A673 (cell line): ENCODE results near the gene SMOC2. TPM values are rescaled to one million over a fixed set of nuclear protein-coding genes. Genes with fewer than 3 reads are reported as not detected.

ENCODE experiments used
- BruUV-seq: library from RNA; stranded (reverse); fragments of 400-500 nt; replicated peaks from 2 replicates; lab custom pipeline; 2021; lab: Mats Ljungman, UMichigan
- CTCF ChIA-PET: fragments of 300-600 bp; sonication (Branson Sonifier 250); formaldehyde crosslinking; loops from one replicate; lab custom pipeline; 2022; ENCODE audit warnings: antibody characterized with exemption; lab: Charles Lee
- POLR2A ChIA-PET: fragments of 300-600 bp; sonication (Branson Sonifier 250); formaldehyde crosslinking; loops from one replicate; lab custom pipeline; 2022; ENCODE audit warnings: antibody characterized with exemption; ENCODE audit not compliant: low non-redundant PET; lab: Charles Lee
- DNase-seq: peaks from one replicate; pipeline ENCODE4 v3.0.0-alpha.2; 2015; ENCODE audit warnings: low spot score
- H3K27ac ChIP-seq: fragments of 200-600 bp; sonication (generic); 2 replicates; pipeline ENCODE4 v1.5.1; 2016; ENCODE audit warnings: mixed run types, low read depth, mild to moderate bottlenecking, mixed read lengths, antibody characterized with exemption, low read length; ENCODE audit not compliant: poor library complexity, severe bottlenecking
- H3K27me3 ChIP-seq: fragments of 200-600 bp; sonication (generic); replicated peaks from 2 replicates; pipeline ENCODE4 v1.6.1; 2017; ENCODE audit warnings: mixed run types, low read depth, mild to moderate bottlenecking, mixed read lengths, antibody characterized with exemption, low read length; ENCODE audit not compliant: insufficient read depth, poor library complexity
- H3K36me3 ChIP-seq: fragments of 200-600 bp; sonication (generic); 2 replicates; pipeline ENCODE4 v1.6.1; 2016; ENCODE audit warnings: mixed run types, mild to moderate bottlenecking, mixed read lengths, antibody characterized with exemption, low read length; ENCODE audit not compliant: insufficient read depth, poor library complexity, severe bottlenecking
- H3K4me1 ChIP-seq: fragments of 200-600 bp; sonication (generic); 2 replicates; pipeline ENCODE4 v1.6.1; 2017; ENCODE audit warnings: mixed run types, mild to moderate bottlenecking, mixed read lengths, antibody characterized with exemption, low read length; ENCODE audit not compliant: insufficient read depth, poor library complexity, severe bottlenecking
- H3K4me3 ChIP-seq: fragments of 200-600 bp; sonication (generic); 2 replicates; pipeline ENCODE4 v1.5.1; 2016; ENCODE audit warnings: low read depth, mixed run types, mild to moderate bottlenecking, mixed read lengths, low read length; ENCODE audit not compliant: poor library complexity, severe bottlenecking
- H3K9me3 ChIP-seq: fragments of 200-600 bp; sonication (generic); 2 replicates; pipeline ENCODE4 v1.6.1; 2016; ENCODE audit warnings: mixed run types, low read depth, mild to moderate bottlenecking, mixed read lengths, antibody characterized with exemption, low read length; ENCODE audit not compliant: poor library complexity, severe bottlenecking
- EZH2 ChIP-seq: fragments of 200-600 bp; sonication (generic); IDR thresholded peaks from 2 replicates; pipeline ENCODE4 v1.6.1; 2017; ENCODE audit warnings: borderline replicate concordance, low read depth, mild to moderate bottlenecking, mixed read lengths, antibody characterized with exemption, low read length; ENCODE audit not compliant: poor library complexity, severe bottlenecking
- intact Hi-C: fragments of 100-400 bp; cut with micrococcal nuclease; formaldehyde crosslinking; loops from one replicate; pipeline ENCODE4 v1.10.0; 2022; ENCODE audit not compliant: unreplicated experiment
- total RNA-seq: library from RNA; stranded (reverse); gene quantifications from 2 replicates; pipeline ENCODE4 v1.2.3, GENCODE V29; 2021
- TF ChIP-seq, protein P1 (sequence below): fragments of 300-800, 200-600 bp; sonication (generic); conservative IDR thresholded peaks from 2 replicates; pipeline ENCODE4 v1.5.1; 2017; ENCODE audit warnings: low read depth, mild to moderate bottlenecking, antibody characterized with exemption, low read length, moderate library complexity, mixed read lengths

SMOC2 gene
- total RNA-seq, 1 experiment from 2014 or later, result 1.8 TPM

DNA sequence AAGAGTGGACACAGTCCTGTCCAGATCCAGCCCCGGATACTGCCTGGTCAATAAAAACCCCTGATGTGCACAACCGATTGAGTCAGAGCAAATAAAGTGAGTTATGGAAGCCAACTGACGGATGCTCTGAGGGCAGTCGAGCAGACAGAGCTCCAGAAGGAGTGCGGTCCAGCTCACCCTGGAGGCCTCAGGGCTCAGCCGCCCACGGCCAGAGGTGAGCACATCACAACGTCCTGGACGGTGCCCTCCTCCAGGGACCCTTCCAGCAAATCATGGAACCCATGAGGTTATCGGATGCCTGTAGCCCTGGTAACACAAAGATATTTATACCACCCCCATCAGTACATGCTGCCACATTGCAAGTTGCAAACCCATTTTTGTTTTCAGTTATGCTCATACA is 44.0 kb upstream of the SMOC2 start:
- no peak for TF ChIP-seq EZH2
- TF ChIP-seq, protein P1, sequence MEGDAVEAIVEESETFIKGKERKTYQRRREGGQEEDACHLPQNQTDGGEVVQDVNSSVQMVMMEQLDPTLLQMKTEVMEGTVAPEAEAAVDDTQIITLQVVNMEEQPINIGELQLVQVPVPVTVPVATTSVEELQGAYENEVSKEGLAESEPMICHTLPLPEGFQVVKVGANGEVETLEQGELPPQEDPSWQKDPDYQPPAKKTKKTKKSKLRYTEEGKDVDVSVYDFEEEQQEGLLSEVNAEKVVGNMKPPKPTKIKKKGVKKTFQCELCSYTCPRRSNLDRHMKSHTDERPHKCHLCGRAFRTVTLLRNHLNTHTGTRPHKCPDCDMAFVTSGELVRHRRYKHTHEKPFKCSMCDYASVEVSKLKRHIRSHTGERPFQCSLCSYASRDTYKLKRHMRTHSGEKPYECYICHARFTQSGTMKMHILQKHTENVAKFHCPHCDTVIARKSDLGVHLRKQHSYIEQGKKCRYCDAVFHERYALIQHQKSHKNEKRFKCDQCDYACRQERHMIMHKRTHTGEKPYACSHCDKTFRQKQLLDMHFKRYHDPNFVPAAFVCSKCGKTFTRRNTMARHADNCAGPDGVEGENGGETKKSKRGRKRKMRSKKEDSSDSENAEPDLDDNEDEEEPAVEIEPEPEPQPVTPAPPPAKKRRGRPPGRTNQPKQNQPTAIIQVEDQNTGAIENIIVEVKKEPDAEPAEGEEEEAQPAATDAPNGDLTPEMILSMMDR, result no peak
- no peaks in the 10 kb centered on the region for H3K4me1 ChIP-seq
- intact Hi-C loops, result no loop called here
- H3K9me3 ChIP-seq, result no peaks in the 10 kb centered on the region
- H3K36me3 ChIP-seq, result no peaks in the 10 kb centered on the region
- ChIA-PET POLR2A (no interaction called here), CTCF (interaction anchor here (0.6 kb wide), 1 partner anchor 495 kb away, joined by 7 read pairs; no protein-coding TSS in a partner anchor)
- H3K27me3 ChIP-seq, result no peaks in the 10 kb centered on the region
- DNase-seq, result no peak
- H3K4me3 ChIP-seq, result no peak overlapping the region
- BruUV-seq, result no TSS peak
- no peak overlapping the region for H3K27ac ChIP-seq

DNA sequence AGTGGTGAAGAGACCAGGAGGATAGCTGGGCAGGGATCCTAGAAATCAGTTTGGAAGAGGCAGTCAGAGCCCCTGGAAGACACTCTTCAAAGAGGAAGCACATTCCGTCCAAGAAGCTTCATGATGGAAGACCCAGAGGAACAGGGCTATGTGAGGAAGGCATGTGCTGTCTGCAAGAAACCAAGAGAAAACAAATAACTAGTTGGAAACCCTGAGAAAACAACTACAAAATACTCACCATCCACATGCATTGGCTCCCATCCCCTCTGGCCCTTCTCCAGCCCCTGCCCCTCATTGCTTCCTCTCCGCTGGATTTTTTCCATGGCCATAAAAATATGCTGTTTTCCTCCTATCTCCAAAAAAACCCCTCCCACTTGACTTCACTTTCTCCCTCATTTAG is 40.9 kb upstream of the SMOC2 start:
- CTCF ChIA-PET, result no interaction called here
- no TSS peak for BruUV-seq
- intact Hi-C loops, result no loop called here

DNA sequence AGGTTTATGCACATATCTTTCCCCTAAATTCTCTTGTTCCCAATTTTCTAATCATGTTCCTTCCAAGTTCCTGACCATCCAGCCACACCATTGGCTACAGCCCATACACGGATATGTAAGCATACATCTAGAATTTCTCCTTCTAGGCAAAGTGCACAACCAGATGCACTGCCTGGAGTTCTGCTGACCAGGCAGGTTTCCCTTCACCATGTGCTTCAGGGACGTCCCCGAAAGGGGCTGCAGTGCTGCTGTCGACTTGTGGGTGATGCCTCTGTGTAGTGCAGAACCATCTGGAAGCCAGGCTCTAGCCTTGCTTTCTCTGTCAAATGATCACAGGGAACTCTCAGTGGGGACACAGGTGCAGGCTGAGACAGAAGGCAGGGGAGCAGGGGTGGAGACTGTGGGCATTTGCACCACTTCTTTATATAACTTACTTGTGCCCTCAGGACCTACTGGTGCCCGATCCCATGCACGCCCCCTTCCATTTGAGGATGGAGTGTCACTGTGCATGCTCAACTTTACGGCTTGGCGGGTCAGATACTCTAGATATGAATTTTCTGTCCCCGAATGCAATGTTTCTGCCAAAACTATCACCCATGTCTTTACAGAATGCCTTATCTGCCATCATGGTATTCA is 37.5 kb upstream of the SMOC2 start:
- Histone ChIP-seq H3K27me3 (no peaks in the 10 kb centered on the region), H3K4me3 (no peak overlapping the region), H3K27ac (no peak overlapping the region), H3K4me1 (no peaks in the 10 kb centered on the region), H3K36me3 (no peaks in the 10 kb centered on the region), H3K9me3 (no peaks in the 10 kb centered on the region)
- intact Hi-C loops, result no loop called here
- TF ChIP-seq EZH2, result no peak
- TF ChIP-seq, protein P1, result no peak
- ChIA-PET POLR2A (no interaction called here), CTCF (no interaction called here)
- no TSS peak for BruUV-seq
- no peak for DNase-seq

More for the DNA sequence above, 40.9 kb upstream of the SMOC2 start:
- Histone ChIP-seq H3K9me3 (no peaks in the 10 kb centered on the region), H3K36me3 (no peaks in the 10 kb centered on the region), H3K27ac (no peak overlapping the region), H3K27me3 (no peaks in the 10 kb centered on the region), H3K4me1 (no peaks in the 10 kb centered on the region), H3K4me3 (no peak overlapping the region)
- TF ChIP-seq, protein P1, result no peak
- TF ChIP-seq EZH2, result no peak
- POLR2A ChIA-PET, result no interaction called here
- DNase-seq, result no peak
